GM21390 (cell line): ENCODE results near the gene NTRK2.

Experiments
- ATAC-seq: cut with Tn5 transposase; IDR thresholded peaks from one replicate; pipeline ENCODE4 v1.9.1; 2021; ENCODE audit not compliant: unreplicated experiment

NTRK2 gene

DNA sequence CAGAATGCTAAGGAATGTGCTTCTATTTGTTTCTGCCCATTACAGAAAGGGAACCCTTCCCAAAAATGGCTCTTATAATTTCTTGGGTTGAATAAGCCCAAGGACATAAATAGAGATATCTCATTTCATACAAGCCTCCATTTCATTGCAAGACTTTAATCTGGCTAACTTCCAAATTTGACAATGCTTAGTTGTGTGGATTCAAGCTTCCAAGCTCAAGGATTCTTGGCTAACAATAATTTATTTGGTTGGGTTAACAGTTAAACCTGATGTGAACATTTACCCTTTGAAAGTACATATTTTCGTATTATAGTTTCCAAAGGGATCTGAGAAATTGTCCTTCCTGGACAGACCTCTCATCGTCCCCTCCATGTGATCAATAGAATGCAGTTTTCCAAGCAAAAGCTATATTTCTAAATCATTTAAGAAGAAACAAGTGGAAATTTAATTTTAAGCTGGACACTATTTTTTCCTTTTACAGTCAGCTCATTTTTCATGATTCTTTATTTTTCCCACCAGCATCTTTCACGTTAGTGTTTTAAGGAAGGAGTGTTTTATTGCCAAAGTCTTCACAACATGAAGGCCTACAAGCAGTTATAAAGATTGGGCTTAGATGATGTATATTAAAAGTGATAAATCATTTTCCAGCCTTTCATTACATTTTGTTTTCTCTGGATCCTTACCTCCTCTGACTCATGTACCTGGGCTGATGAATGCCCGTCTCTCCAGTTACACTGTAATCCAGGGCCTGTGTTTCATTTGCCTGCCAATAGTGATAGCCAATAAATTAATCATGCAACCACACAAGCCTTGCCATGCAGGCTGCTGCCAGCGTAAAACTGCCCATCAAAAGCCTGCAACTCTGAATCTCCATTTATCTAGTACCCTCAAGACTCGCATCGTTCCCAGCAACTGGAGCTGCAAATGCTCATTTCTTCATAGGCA is 176.7 kb downstream of the NTRK2 start:
- no peak for ATAC-seq

- no peak for ATAC-seq
Measured at GRCh38 chr9:84846906-84847305, 177.4 kb downstream of the NTRK2 start.

DNA sequence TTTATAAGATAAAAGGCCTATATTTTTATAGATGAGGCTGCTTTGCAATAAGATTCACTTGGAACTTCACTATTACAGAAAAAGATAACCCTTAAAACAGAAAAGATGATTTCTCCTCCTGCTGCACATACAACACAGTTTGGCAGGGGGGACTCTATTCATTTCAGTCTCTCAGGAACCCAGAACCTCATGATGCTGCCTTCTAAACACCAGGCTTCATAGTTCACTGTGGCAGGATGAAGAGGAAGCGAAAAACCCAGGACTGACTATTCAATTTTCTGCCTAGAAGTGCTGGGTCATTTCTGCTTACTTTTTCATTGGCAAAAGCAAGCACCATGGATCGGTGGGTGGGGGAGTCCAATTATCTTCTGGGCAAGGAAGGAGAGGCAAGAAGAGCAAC is 179.5 kb downstream of the NTRK2 start:
- no peak for ATAC-seq

GRCh38 chr9:84850830-84851392 is 181.4 kb downstream of the NTRK2 start:
- no peak for ATAC-seq

- no peak for ATAC-seq
Measured at GRCh38 chr9:84851935-84852585, 182.5 kb downstream of the NTRK2 start.

DNA sequence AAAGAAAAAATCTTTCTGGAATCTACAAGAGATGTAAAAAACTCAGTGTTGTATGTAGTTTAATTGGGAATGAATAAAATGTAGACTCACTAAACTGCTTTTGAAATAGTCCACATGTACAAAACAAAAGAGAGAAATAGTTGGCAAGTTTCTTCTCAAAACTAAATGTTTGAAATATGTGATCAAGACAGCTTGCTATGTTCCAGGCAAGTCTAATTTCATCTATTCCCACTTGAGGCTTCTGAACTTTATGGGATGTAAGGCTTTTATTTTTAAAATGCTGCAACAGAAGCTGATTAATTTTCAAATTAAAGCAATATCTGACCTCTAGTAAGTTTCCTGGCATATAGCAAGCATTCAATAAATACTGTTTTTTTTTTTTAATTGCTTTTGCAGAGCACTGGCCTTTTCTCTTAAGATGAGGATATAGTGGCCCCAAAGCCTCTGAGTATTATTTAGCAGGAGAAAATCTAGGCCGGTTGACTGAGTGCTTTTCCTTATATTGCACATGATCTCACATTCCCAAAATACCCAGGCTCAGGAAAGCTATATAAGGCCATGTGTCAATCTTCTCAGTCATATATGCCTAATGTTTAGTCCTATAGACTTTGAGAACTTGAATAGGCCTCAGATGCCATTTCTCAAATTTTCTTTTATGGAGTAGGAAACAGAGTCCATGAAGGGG is 183.2 kb downstream of the NTRK2 start:
- no peak for ATAC-seq

GRCh38 chr9:84856181-84856632 is 186.7 kb downstream of the NTRK2 start:
- no peak for ATAC-seq

DNA sequence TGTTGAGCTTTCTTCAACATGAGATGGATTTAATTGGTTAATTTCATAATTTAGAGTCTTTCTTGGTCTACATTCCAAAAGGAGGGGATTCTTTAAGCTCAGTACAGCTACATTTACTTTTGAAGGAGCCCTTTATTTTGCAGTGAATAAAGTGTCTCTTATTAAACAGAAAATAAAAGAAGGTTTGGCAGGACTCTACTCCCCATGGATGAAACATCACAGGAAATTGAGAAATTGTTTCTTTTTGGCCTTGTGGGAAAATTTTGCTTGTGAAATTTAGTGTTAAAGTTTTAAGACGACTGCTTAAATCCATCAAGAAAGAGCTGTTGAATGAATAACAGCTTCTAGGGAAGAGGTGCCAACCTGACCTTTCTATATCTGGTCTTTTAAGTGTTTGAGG is 187.7 kb downstream of the NTRK2 start:
- ATAC-seq = no peak

DNA sequence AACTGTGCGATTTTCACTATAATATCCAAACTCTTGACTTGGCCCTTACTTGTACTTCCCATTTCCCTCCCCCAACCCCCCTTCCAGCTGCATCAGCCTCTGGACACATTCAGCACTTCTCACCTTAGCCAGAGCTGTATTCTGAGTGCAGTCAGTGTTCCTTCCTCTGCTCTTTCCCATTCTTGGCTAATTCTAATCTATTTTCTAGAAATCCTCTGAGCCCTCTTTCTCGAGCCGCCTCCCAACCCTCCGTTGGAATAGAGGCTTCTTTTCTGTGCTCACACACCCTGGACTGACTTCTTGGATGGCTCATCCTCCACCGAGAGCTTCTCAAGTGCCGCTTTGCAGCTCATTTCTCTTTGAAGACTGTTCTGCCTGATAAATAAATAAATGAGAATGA is 188.8 kb downstream of the NTRK2 start:
- ATAC-seq = no peak

DNA sequence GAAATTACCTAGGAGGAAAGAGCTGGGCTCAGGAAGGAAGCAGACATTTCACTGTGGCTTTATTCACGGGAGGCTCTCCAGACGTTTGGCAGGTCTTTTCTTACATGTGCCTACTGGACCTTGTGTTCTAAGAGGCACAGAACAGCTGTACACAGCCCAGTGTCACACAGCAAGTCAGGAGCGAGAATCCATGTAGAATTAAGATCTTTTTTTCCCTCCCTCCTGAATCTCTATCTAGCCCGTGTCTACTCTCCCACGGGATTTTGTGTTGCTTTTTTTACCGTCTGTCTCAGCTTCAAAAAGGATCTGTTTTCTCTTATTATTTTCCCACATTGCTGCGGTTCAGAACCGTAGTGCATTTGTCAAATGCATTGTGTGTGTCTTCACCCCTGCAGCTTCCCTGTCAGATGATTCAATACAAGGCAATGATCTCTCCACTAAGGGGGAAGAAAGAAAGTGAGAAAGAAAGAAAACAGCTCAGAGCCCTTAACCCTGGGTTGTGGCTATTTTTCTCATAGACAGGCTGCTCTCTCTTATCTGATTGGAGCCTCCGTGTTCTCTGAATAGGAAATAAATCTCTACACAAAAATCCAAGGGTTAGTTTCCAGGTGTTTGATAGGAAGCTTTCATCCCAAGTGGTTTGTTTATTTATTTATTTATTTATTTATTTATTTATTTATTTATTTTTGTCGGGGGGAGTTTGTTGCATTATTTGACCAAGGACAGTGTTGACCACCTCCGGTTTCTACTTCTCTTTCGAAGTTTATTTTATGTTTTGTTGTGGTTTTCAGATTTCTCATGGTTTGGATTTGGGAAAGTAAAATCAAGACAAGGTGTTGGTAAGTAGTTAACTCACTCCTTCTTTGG is 191.0 kb downstream of the NTRK2 start:
- ATAC-seq = no peak

DNA sequence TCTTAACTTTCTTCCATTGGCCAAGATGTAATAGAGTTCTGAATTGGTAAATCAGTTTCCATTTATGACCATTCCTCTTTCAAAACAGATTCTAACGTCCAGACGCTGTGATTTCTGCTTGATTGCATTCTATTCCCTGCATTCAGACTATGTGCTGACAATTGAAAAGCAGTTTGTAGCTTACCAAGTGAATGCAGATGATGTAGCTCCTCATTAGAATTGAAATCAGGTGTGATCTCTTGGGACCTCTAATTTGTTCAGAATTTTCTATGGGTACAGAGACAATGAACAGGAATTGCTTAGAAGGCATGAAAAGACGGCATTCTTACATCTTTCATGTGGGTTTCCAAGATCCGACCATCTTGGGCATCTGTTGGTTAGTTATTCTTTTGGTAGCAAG is 191.9 kb downstream of the NTRK2 start:
- ATAC-seq = no peak

DNA sequence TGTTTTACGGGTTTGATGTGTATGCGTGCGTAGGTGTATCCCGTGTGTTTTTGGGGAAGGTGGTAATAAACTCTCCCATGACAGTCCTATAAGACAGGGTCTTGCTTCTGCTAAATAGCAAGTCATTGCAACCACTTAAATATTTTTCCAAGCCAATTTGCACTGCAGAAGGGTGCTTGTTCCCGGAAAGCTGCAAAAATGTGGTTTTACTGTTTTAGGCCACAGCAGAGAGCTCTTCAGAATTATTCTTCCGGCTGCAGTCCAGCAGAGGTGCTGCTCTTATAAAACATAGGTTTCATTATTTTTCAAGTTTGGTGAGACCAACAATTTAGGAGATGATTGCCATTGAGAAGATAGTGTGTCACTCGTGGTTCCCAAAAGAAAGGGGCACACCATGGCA is 192.8 kb downstream of the NTRK2 start:
- no peak for ATAC-seq

DNA sequence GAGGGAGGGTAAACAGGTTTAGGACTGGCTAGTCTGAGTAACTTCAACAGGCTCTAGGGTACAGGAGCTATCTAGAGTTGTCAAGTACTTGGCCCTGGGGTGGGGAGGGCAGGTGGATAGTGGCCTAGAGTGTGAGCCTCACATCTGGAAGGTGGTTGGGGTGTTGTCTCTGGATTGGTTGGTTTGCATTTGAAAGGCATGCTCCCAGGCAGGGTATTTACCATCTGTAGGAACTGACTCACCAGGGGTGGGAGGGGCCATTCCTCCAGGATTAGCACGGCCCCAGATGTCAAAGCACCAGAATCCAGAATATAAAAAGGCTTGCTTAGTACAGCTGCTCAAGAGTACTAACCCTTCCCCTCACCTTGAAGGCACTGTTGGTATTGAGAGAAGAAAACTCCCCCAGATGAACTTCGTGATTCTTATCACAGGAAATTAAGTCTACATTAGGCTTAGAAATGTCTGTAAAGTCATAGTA is 193.3 kb downstream of the NTRK2 start:
- no peak for ATAC-seq

DNA sequence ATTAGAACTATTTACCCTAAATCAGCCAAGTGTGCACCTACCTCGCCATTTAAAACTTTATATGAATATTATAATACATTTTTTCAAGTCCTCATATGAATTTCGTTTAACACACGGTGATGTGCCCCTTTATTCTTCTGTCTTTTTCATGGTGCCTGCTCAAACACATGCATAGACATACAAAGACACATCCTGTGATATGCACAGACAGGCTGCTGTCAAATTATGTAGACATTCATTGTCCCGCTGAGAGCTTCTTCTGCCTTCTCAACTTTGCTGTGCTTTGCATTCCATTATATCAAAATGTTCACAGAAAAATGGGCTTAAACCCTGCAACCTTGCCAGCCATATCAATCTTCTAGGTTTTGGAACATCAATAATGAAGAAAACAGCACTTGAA is 193.8 kb downstream of the NTRK2 start:
- ATAC-seq = no peak

- ATAC-seq = no peak
Measured at GRCh38 chr9:84866396-84867175, 197.1 kb downstream of the NTRK2 start.

DNA sequence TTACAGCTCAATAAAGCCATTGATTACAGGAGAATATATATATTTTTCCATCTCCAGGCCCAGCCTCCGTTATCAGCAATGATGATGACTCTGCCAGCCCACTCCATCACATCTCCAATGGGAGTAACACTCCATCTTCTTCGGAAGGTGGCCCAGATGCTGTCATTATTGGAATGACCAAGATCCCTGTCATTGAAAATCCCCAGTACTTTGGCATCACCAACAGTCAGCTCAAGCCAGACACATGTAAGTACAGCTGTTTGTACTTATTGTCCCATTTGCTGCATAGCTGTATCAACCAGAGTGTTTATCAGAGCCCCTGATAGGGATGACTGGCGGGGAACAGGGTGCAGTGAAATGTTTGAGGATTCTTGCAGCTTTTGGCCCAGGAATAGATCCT is 197.7 kb downstream of the NTRK2 start:
- no peak for ATAC-seq

- no peak for ATAC-seq
Measured at GRCh38 chr9:84869091-84869490, 199.6 kb downstream of the NTRK2 start.

DNA sequence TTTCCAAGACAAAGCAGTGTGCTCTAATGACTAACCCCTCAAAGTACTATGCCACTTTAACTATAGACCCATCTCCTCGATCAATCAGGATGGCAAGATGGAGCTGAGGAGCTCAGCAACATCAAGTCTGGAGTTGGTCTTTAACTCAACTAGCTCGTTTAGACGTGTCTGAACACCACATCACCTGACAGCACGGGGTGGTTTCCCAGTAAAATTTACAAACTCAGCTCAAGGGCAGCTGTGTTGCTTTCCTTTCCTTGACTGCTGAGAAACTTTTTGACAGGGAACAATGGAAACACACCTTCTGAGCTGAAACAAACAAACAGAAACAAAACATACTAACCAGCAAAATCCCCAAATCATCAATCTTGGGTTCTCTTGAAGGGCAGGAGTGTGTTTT is 202.5 kb downstream of the NTRK2 start:
- no peak for ATAC-seq

DNA sequence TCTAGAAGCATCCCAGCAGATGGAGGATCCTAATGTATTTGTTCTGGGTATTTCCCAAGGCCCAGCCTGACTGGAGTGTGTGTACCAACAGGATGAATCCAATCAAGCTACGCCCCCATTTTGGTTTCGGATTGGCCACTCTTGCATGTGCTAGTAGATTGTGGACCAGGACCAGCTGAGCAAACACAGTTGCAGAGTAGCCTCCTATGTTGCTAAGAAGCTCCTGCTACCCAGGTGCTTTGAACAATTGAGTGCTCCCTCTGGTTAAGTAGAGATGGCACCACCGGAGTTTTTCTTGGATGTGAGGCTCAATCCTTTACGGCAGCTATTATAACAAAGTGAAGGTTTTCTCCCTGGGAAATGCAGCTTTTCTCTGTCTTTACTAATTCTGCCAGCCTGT is 204.5 kb downstream of the NTRK2 start:
- ATAC-seq = no peak

DNA sequence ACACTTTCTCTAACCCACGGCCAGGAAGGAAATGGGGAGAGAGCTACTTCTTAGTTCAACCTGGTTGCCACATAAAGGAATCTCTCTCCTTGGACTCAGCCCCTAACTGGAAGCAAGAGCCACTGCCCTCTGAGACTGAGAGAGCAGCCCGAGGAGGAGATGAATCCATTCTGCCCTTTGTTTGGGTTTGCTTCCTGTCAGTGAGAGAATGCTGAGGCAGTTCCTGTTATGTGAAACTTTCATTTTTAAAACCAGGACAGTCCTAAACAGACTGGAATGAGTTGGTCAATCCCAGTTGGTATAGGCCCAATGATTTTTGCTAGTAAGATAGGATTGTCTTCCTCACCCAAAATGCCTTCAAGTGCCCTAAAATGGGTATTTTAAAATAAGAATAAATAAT is 205.1 kb downstream of the NTRK2 start:
- no peak for ATAC-seq
